Cardiac ventricle fibroblast (primary cell): ENCODE measurements around the gene FHDC1. TPM values are rescaled to one million over a fixed set of nuclear protein-coding genes. Genes with fewer than 3 reads are reported as not detected.

ENCODE experiments used
- total RNA-seq: library from RNA; depleted of rRNA; stranded (reverse); fragments of >200 nt; gene quantifications from 2 replicates; pipeline ENCODE4 v1.2.3, GENCODE V29; 2015

The FHDC1 gene, protein sequence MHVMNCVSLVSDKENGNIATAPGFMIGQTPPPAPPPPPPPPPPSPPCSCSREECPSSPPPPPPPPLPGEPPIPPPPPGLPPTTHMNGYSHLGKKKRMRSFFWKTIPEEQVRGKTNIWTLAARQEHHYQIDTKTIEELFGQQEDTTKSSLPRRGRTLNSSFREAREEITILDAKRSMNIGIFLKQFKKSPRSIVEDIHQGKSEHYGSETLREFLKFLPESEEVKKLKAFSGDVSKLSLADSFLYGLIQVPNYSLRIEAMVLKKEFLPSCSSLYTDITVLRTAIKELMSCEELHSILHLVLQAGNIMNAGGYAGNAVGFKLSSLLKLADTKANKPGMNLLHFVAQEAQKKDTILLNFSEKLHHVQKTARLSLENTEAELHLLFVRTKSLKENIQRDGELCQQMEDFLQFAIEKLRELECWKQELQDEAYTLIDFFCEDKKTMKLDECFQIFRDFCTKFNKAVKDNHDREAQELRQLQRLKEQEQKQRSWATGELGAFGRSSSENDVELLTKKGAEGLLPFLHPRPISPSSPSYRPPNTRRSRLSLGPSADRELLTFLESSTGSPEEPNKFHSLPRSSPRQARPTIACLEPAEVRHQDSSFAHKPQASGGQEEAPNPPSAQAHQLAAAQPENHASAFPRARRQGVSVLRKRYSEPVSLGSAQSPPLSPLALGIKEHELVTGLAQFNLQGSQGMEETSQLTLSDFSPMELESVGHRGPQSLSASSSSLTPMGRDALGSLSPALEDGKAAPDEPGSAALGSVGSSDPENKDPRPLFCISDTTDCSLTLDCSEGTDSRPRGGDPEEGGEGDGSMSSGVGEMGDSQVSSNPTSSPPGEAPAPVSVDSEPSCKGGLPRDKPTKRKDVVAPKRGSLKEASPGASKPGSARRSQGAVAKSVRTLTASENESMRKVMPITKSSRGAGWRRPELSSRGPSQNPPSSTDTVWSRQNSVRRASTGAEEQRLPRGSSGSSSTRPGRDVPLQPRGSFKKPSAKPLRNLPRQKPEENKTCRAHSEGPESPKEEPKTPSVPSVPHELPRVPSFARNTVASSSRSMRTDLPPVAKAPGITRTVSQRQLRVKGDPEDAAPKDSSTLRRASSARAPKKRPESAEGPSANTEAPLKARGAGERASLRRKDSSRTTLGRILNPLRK
- total RNA-seq: 0.06 and 0.15 TPM in 2 replicates

DNA sequence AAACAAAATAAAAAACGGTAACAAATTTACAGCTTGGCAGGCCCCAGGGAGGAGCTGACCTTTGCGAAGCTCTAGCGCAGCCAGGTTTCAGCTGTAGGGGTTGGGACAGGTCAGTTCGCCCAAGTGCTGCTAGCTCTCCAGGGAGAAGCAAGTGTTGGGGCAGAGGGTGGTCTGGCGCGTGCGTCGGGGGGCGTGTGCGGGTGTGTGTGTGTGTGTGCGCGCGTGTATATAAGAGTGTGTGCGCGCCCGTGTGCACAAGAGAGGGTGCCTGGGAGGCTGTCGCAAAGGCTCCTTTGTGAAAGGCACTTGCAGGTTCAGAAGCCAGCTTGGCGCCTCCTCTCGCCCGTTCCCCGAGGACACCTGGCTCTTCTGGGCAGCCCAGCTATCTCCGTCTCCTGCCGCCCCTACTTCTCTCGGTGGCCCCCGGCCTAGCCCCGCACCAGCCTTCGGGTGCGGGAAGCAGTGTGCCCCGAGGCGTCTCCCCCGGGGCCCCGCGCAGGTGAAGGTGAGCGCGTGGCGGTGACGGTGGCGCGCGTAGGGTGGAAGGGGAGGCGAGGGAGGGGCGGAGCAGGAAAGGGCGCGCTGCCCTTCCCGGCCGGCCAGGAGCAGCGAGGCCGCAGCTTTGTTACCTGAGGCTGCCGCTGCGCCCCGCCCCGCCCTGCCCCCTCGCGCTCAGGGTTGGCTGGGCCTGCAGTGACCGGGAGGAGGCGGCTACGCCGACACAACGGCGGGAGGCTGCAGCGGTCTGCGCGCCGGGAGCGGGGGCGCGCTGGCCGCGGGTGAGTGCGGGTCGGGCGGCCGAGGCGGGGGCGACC is at the start of gene FHDC1:
TSS of gene FHDC1 (plus strand) at position 693 of the 815 bp plus-strand sequence. CDS start 6,735 bp downstream, outside the sequence.

Other genes with a start within 250 kb of the FHDC1 start
- 0.06 and 0.24 TPM in 2 replicates for gene TIGD4, start 156.6 kb upstream of the FHDC1 start, total RNA-seq
- 19.8 and 31.7 TPM in 2 replicates for gene ARFIP1, start 156.4 kb upstream of the FHDC1 start, total RNA-seq